ENCODE measurements around the gene CBR4. TPM values are rescaled to one million over a fixed set of nuclear protein-coding genes. Genes with fewer than 3 reads are reported as not detected.
A peak's percentile ranks its signal among the peaks of the same experiment; 100 is the strongest.

CBR4 gene
- total and polyA plus RNA-seq, 11 donors: 8.7 to 26.5 (median 20.7) TPM

DNA sequence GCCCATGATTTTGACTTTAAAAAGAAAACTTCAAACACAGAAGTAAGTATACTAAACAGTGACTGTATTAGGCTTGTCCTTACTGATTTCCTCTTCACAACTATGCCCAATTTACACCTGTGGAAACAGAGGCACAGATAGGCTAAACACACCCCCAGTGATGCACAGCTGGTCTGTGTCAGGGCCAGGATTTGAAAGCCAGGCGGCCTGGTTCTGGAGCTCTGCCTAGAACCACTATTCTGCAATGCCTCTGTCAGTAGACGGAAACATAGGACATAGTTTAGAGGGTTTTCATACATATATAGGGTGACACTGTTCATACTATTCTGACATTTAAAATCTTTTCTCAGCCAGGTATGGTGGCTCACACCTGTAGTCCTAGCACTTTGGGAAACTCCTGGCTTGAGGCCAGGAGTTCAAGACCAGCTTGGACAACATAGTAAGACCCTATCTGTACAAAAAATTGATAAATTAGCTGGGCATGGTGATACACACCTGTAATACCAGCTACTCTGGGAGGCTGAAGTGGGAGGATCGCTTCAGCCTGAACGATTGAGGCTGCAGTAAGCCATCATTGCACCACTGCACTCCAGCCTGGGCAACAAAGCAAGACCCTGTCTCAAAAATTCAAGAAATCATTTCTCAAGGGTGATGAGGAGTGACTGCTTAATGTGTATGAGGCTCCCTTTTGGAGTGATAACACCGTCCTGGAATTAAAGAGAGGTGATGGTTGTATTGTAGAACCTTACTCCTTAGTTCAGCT, 23.0 kb upstream of the CBR4 start:
- no peaks in the 10 kb centered on the region for H3K4me1 ChIP-seq
- ATAC-seq (no peak), DNase-seq (no peak)
- TF ChIP-seq CTCF (IDR thresholded peaks at IDR 0.05): no peak
- no peak for TF ChIP-seq POLR2A (IDR thresholded peaks at IDR 0.05)
- H3K36me3 ChIP-seq: no peaks in the 10 kb centered on the region
- H3K27me3 ChIP-seq: no peaks in the 10 kb centered on the region
- no peak overlapping the region for H3K27ac ChIP-seq
- no peaks in the 10 kb centered on the region for H3K9me3 ChIP-seq
- WGBS, 4 donors: 85 to 96% (median 90%) methylated on average over 5 of the region's 5 CpGs
- intact Hi-C loops (cut with DNase I): no loop called here
- no peak overlapping the region for H3K4me3 ChIP-seq

GRCh38 chr4:169032194-169032593, 22.1 kb upstream of the CBR4 start:
- DNase-seq (no peak), ATAC-seq (no peak)
- Histone ChIP-seq H3K36me3 (no peaks in the 10 kb centered on the region), H3K27me3 (no peaks in the 10 kb centered on the region), H3K4me1 (no peaks in the 10 kb centered on the region), H3K4me3 (no peak overlapping the region), H3K27ac (no peak overlapping the region), H3K9me3 (peaks cover 0 to 3% (median 0%) of the 10 kb centered on the region in 12 donors)
- intact Hi-C loops (cut with DNase I): no loop called here
- TF ChIP-seq CTCF (IDR thresholded peaks at IDR 0.05): no peak
- no peak for TF ChIP-seq POLR2A (IDR thresholded peaks at IDR 0.05)

- no peaks in the 10 kb centered on the region for H3K27me3 ChIP-seq
- WGBS, 4 donors: 91 to 98% (median 94%) methylated on average over 14 to 15 of the region's 15 CpGs
- no peaks in the 10 kb centered on the region for H3K36me3 ChIP-seq
- H3K27ac ChIP-seq: no peak overlapping the region
- DNase-seq: no peak
- H3K4me1 ChIP-seq: no peaks in the 10 kb centered on the region
- H3K9me3 ChIP-seq: peaks cover 0 to 3% (median 0%) of the 10 kb centered on the region in 12 donors
- TF ChIP-seq CTCF (IDR thresholded peaks at IDR 0.05) (no peak), POLR2A (IDR thresholded peaks at IDR 0.05) (no peak)
- intact Hi-C loops (cut with DNase I): no loop called here
- peak in 1 of 4 donors; percentile 18 for ATAC-seq
- no peak overlapping the region for H3K4me3 ChIP-seq
Observed at GRCh38 chr4:169031392-169031791, 21.3 kb upstream of the CBR4 start.

DNA sequence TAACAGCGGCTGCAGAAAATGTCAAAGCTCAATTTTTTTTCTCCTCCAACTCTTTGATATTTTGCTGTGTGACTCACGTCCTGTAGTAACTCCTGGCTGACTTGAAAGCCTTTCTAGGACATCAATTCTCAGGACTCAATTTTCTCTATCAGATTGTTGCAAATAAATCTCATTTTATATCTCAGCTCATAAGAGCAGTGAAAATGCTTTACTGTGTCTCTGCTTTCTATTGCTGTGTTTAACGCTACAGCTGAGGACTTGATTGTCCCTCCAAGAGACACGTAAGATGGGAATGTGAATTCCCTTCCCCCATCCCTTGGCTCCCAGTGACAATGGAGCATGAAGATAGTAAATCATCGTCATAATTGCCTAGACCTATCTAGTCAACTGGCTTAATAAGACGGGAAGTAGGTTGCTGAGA, 20.5 kb upstream of the CBR4 start:
- TF ChIP-seq CTCF (IDR thresholded peaks at IDR 0.05): no peak
- no peak for TF ChIP-seq POLR2A (IDR thresholded peaks at IDR 0.05)
- no peak for ATAC-seq
- intact Hi-C loops (cut with DNase I): no loop called here
- Histone ChIP-seq H3K4me3 (no peak overlapping the region), H3K36me3 (no peaks in the 10 kb centered on the region), H3K4me1 (no peaks in the 10 kb centered on the region), H3K27me3 (no peaks in the 10 kb centered on the region), H3K27ac (peak overlapping the region in 1 of 12 donors; percentile 35), H3K9me3 (peaks cover 0 to 3% (median 0%) of the 10 kb centered on the region in 12 donors)
- no peak for DNase-seq
- 70 to 78% (median 73%) methylated on average over 6 of the region's 6 CpGs for WGBS, 4 donors

Measured in heart left ventricle (tissue), 16 donors.